ENCODE data around the gene CPT1A. TPM values are rescaled to one million over a fixed set of nuclear protein-coding genes. Genes with fewer than 3 reads are reported as not detected.
A peak's percentile ranks its signal among the peaks of the same experiment; 100 is the strongest.

Gene CPT1A
- total and polyA plus RNA-seq, 10 of the 15 experiments (the other 5 are each of a cell fraction or from before 2014, with no cell fraction given) = 1.1 to 17.5 (median 6.0) TPM

- 93% methylated on average over 15 of the region's 15 CpGs for WGBS (ENCODE audit: insufficient coverage, insufficient replicate concordance, low lambda C conversion rate, missing lambda C conversion rate)
- TF ChIP-seq NR2F1 (conservative IDR thresholded peaks at IDR 0.05) (no peak), FOXM1 (IDR thresholded peaks at IDR 0.05; ENCODE audit: low read depth, low read length) (no peak), CEBPB (IDR thresholded peaks at IDR 0.05; ENCODE audit: borderline replicate concordance in 1 of 2, low read depth in 2 of 2, low read length in 2 of 2) (no peak), NR2C2 (IDR thresholded peaks at IDR 0.05; ENCODE audit: borderline replicate concordance, control insufficient read depth, insufficient read length, low read depth) (no peak), TAF1 (IDR thresholded peaks at IDR 0.05; ENCODE audit: borderline replicate concordance, low read depth, low read length) (no peak), CBX5 (IDR thresholded peaks at IDR 0.05; ENCODE audit: low read depth) (no peak)
- BruUV-seq (replicated peaks) = no TSS peak
- H3K9ac ChIP-seq (ENCODE audit: control insufficient read depth, insufficient read depth, low read length) = no peak overlapping the region
- ATAC-seq = no peak
- ChIA-PET POLR2A (no interaction called here), CTCF (interaction anchor here (0.9 kb wide), 1 partner anchor 11 kb away, joined by 3 read pairs; no protein-coding TSS in a partner anchor), RAD21 (ENCODE audit: unreplicated experiment) (no interaction called here), SMC1A (ENCODE audit: uncharacterized antibody, unreplicated experiment) (no interaction called here)
- H3K9me3 ChIP-seq (replicated peaks; ENCODE audit: control insufficient read depth, insufficient read depth, low read length) = no peaks in the 10 kb centered on the region
- no peak for FAIRE-seq
- peaks cover 3% of the 10 kb centered on the region; the same call in 1 of the 2 replicates for H3K79me2 ChIP-seq (ENCODE audit: control insufficient read depth, insufficient read depth, low read length)
- H4K20me1 ChIP-seq (ENCODE audit: control insufficient read depth, insufficient read depth) = no peaks in the 10 kb centered on the region
- in situ Hi-C loops (cut with MboI) (no loop called here), intact Hi-C loops (cut with micrococcal nuclease; ENCODE audit: unreplicated experiment) (no loop called here)
- no peak for DNase-seq (ENCODE audit: low read depth, low spot score)
- no peaks in the 10 kb centered on the region for H3K27me3 ChIP-seq (replicated peaks in 1 of 2; ENCODE audit: control insufficient read depth in 2 of 2, insufficient read depth in 2 of 2, low read length in 1 of 2)
- no peak overlapping the region for H2AFZ ChIP-seq (ENCODE audit: control insufficient read depth, low read depth, low read length)
- H3K36me3 ChIP-seq (ENCODE audit: control insufficient read depth in 2 of 2, insufficient read depth in 2 of 2, low read length in 1 of 2) = no peaks in the 10 kb centered on the region
- peaks cover 17% of the 10 kb centered on the region for H3K4me1 ChIP-seq (ENCODE audit: control insufficient read depth, insufficient read depth, low read length)
- H3K27ac ChIP-seq (ENCODE audit: control insufficient read depth, insufficient read depth) = no peak overlapping the region
- H3K4me3 ChIP-seq = no peak overlapping the region
- no peak overlapping the region for H3K4me2 ChIP-seq (ENCODE audit: control insufficient read depth, insufficient read depth)
Measured at GRCh38 chr11:68829581-68829980, 12.1 kb downstream of the CPT1A start.

- no peak for DNase-seq (ENCODE audit: low read depth, low spot score)
- H3K27me3 ChIP-seq (replicated peaks in 1 of 2; ENCODE audit: control insufficient read depth in 2 of 2, insufficient read depth in 2 of 2, low read length in 1 of 2) = no peaks in the 10 kb centered on the region
- ATAC-seq = no peak
- TF ChIP-seq USF1 (IDR thresholded peaks at IDR 0.05; ENCODE audit: borderline replicate concordance, extremely low read length, insufficient read depth, low read depth, low read length) (peak; percentile 17), ZBTB40 (IDR thresholded peaks at IDR 0.05; ENCODE audit: borderline replicate concordance) (no peak)
- H3K4me1 ChIP-seq (ENCODE audit: control insufficient read depth, insufficient read depth, low read length) = peaks cover 17% of the 10 kb centered on the region
- ChIA-PET SMC1A (ENCODE audit: uncharacterized antibody, unreplicated experiment) (no interaction called here), POLR2A (no interaction called here), RAD21 (ENCODE audit: unreplicated experiment) (no interaction called here), CTCF (no interaction called here)
- peaks cover 3% of the 10 kb centered on the region; the same call in 1 of the 2 replicates for H3K79me2 ChIP-seq (ENCODE audit: control insufficient read depth, insufficient read depth, low read length)
- no peaks in the 10 kb centered on the region for H3K9me3 ChIP-seq (replicated peaks; ENCODE audit: control insufficient read depth, insufficient read depth, low read length)
- peak overlapping the region; percentile 38 for H3K27ac ChIP-seq (ENCODE audit: control insufficient read depth, insufficient read depth)
- WGBS (ENCODE audit: insufficient coverage, insufficient replicate concordance, low lambda C conversion rate, missing lambda C conversion rate) = 45% methylated on average over 12 of the region's 12 CpGs
- H2AFZ ChIP-seq (ENCODE audit: control insufficient read depth, low read depth, low read length) = peak overlapping the region; percentile 71
- no peaks in the 10 kb centered on the region for H4K20me1 ChIP-seq (ENCODE audit: control insufficient read depth, insufficient read depth)
- in situ Hi-C loops (cut with MboI) = no loop called here
- no peaks in the 10 kb centered on the region for H3K36me3 ChIP-seq (ENCODE audit: control insufficient read depth in 2 of 2, insufficient read depth in 2 of 2, low read length in 1 of 2)
- no peak for FAIRE-seq
- BruUV-seq (replicated peaks) = no TSS peak
- H3K4me2 ChIP-seq (ENCODE audit: control insufficient read depth, insufficient read depth) = peak overlapping the region; percentile 63; the same call in 1 of the 2 replicates
- no peak overlapping the region for H3K4me3 ChIP-seq
- intact Hi-C loops (cut with micrococcal nuclease; ENCODE audit: unreplicated experiment) = no loop called here
- H3K9ac ChIP-seq (ENCODE audit: control insufficient read depth, insufficient read depth, low read length) = peak overlapping the region; percentile 40; the same call in 1 of the 2 replicates
Measured at GRCh38 chr11:68828957-68829356, 12.8 kb downstream of the CPT1A start.
